GM12865 (cell line): Measurements from ENCODE around the gene HTRA3.

Experiments
- DNase-seq: peaks from one replicate; pipeline ENCODE4 v3.0.0; 2010; ENCODE audit warnings: low read depth
- H3K4me3 ChIP-seq: 2 replicates; pipeline ENCODE4 v1.5.1; 2011; ENCODE audit warnings: mild to moderate bottlenecking, low read depth, low read length, control low read depth
- TF ChIP-seq, protein P1 (sequence below): IDR thresholded peaks from 2 replicates; pipeline ENCODE4 v1.5.1; 2011; ENCODE audit warnings: low read length, control low read depth, low read depth, inconsistent platforms; ENCODE audit not compliant: insufficient read depth; ENCODE audit errors: missing control alignments

The HTRA3 gene

DNA sequence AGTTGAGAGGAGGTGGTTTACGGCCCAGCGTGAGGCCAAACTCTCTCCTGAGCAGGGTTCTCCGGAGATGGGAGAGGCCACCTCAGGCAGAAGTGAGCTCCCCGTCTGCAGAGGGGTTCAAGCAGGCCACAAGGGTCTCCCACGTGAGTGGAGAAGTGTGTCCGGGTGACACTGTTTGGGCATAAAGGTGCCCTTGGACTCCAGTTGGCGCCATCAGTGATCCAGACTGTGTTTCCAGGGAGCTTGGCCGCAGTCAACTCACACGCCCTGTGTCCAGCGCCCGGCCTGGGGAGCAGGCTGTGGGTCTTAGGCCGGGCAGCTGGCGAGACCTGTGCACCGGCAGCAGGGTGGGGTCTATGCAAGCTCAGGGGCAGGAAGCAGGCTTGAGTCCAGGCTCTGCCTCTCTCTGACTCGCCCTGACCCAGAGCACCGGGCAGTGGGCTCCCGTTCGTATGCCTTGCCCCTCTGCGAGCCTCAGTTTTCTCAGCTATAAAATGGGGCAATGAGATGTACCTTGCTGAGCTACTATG lies 24.6 kb upstream of the HTRA3 start:
- H3K4me3 ChIP-seq = no peak overlapping the region
- DNase-seq = no peak
- TF ChIP-seq, protein P1, sequence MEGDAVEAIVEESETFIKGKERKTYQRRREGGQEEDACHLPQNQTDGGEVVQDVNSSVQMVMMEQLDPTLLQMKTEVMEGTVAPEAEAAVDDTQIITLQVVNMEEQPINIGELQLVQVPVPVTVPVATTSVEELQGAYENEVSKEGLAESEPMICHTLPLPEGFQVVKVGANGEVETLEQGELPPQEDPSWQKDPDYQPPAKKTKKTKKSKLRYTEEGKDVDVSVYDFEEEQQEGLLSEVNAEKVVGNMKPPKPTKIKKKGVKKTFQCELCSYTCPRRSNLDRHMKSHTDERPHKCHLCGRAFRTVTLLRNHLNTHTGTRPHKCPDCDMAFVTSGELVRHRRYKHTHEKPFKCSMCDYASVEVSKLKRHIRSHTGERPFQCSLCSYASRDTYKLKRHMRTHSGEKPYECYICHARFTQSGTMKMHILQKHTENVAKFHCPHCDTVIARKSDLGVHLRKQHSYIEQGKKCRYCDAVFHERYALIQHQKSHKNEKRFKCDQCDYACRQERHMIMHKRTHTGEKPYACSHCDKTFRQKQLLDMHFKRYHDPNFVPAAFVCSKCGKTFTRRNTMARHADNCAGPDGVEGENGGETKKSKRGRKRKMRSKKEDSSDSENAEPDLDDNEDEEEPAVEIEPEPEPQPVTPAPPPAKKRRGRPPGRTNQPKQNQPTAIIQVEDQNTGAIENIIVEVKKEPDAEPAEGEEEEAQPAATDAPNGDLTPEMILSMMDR = no peak

DNA sequence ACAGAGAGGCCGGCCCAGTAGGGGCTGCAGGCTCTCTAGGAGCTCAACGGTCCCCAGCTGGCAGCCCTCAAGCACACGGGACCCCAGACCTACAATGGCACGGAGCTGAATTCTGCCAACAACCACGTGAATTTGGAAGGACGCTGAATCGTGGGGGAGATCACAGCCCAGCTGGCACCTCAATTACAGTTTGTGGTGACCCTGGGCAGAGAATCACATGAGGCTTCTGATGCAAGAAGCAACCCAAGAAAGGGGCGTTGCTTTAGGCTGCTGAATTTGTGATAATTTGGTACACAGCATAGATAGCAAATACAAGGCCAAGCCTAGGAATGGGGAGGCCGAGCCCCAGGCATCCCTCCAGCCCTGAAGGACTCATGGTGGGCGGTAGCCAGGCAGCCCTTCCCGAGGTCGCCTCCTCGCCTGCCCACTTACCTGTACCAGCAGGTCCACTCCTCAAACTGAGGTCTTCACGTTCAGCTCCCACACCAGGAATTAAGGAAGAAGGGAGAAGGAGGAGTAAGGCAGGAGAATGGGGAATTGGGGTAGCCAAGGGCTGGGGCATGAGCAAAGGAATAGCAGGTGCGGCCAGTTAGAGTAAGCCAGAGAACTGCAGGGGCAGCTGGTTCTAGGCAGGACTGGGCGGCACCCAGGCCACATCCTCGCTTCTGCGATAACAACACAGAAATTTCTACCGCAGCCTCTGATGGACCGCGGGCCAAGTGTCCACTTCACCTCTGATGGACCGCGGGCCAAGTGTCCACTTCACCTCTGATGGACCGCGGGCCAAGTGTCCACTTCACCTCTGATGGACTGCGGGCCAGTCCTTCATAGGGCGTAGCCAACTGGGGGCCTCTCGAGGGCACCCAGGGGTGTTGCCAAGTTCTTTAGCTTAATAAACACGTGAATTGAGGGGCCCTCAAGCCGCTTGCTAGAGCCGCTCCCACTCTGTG lies 23.4 kb upstream of the HTRA3 start:
- H3K4me3 ChIP-seq = no peak overlapping the region
- DNase-seq = no peak

DNA sequence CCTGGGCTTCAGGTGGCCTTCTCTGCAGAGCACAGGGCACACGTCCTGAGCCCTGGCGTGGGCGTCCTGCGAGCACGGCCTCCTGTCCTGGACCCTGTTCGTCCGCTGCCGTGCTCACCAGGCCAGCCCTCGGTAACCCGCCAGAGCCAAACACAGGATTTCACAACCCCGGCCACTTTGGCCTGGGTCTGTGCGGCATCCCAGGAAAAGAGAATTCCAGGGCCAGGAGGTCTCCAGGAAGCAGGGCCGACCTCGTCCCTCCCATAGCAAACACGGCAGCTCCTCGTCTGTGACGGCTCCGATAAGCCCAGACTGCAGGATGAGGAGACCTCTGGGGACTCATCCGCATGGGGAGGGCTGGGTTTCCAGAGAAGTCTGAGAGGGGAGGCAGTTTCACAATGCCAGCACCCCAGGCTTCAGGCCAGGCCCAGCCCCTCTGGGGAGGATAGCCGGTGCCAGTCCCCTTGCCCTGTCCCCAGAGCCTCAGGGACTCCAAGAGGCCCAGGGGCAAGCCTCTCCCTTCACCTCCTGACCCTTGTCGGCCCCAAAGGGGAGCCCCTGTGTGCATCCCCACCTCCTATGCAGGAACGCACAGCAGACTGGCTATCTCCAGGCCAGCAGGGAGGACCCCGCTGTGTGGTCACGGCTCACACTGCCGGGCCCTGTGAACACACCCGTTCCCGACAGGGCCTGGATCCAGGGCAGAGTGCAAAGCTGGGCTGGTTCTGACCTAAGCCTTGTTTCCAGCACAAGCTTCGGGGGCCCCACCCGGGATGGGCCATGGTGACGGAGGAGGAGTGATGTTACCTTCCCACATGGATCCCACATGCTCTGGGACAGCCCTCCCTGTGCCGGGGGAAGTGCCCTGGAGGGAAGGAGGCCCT lies 22.3 kb upstream of the HTRA3 start:
- DNase-seq = no peak
- H3K4me3 ChIP-seq = no peak overlapping the region
- TF ChIP-seq, protein P1 = no peak

More for the DNA sequence above, 23.4 kb upstream of the HTRA3 start:
- TF ChIP-seq, protein P1 = no peak

DNA sequence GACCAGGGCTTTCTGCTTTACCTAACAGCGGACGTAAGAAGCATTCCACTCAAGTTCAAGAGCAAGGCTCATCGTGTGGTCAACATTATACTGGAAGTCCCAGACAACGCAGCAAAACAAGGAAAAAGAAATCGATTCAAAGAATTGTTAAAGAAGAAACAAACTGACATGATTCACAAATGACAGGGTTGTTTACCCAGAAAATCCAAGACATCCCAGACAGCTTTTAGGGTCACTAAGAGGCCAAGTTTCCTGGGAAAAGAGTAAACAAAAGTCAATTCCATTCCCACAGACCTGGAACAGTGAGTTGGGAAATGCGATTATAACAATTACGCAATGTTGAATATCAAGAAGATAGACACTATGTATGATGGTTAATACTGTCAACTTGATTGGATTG lies 21.5 kb upstream of the HTRA3 start:
- no peak for DNase-seq
- TF ChIP-seq, protein P1 = no peak
- no peak overlapping the region for H3K4me3 ChIP-seq

DNA sequence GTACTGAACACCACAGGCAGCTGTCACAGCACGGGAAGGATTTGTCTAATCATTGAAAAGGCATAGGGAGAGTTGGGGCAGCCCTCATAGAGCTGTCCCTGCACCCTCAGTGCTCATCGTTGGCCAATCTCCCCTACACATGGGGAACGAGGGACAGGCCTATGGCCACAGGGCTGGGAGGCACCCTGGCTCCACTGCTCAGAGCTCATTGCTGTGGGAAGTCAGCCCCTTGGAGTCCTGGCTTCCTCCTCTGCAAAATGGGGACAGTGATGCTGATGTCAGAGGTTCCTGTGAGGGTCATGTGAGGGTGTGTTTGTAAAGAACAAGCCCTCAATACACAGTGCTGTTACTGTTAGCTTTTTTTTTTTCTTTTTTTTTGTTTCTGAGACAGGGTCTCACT lies 19.3 kb upstream of the HTRA3 start:
- TF ChIP-seq, protein P1 = no peak
- H3K4me3 ChIP-seq = no peak overlapping the region
- no peak for DNase-seq

DNA sequence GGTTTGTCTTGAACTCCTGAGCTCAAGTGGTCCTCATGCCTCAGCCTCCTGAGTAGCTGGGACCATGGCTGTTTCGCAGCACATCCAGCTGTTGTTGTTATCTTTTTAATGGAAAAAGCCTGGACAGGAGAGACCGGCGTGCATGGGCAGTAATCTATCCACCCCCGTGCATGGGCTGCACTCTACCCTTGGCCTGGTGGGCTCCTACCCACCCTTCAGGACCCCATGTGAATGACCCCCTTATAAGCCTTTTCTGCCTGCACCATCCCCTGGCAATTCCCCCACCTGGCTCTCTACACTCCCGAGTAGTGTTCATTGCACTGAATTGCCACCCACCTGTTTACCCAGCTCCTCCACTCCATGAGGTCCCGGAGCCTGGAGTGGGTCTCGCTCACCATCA lies 18.9 kb upstream of the HTRA3 start:
- no peak overlapping the region for H3K4me3 ChIP-seq
- no peak for DNase-seq
- TF ChIP-seq, protein P1 = no peak
